Lung (tissue), 16 donors: ENCODE data around the gene RAP1GAP2. TPM values are rescaled to one million over a fixed set of nuclear protein-coding genes. Genes with fewer than 3 reads are reported as not detected.

ENCODE experiments used
- ATAC-seq: fragments of 200-7000 bp; cut with Tn5 transposase; one replicate; pipeline ENCODE4 v1.9.1; 2020; ENCODE audit warnings: moderate number of reproducible peaks; ENCODE audit not compliant: insufficient read depth, low FRiP score
- DNase-seq, 3 donors: peaks; one replicate each; pipeline ENCODE4 v3.0.0-alpha.2; 2013 to 2017
- H3K27ac ChIP-seq, 2 donors: one replicate each; pipeline ENCODE4 v1.5.1; 2013; ENCODE audit warnings: mild to moderate bottlenecking in 2 of 2, moderate library complexity in 2 of 2, control low read depth in 1 of 2, inconsistent platforms in 1 of 2, low read depth in 1 of 2, low read length in 1 of 2
- H3K27me3 ChIP-seq, 3 donors: one replicate each; pipeline ENCODE4 v1.5.1; 2013; ENCODE audit warnings: low read length in 2 of 3; ENCODE audit not compliant: control insufficient read depth in 3 of 3, insufficient read depth in 3 of 3
- H3K36me3 ChIP-seq, 4 donors: one replicate each; pipeline ENCODE4 v1.5.1; 2013; ENCODE audit warnings: low read length in 4 of 4, mild to moderate bottlenecking in 1 of 4, moderate library complexity in 1 of 4; ENCODE audit not compliant: control insufficient read depth in 4 of 4, insufficient read depth in 4 of 4
- H3K4me1 ChIP-seq, 5 donors: one replicate each; pipeline ENCODE4 v1.5.1; 2013; ENCODE audit warnings: low read length in 5 of 5, mild to moderate bottlenecking in 2 of 5, moderate library complexity in 1 of 5; ENCODE audit not compliant: control insufficient read depth in 5 of 5, insufficient read depth in 5 of 5
- H3K4me3 ChIP-seq: one replicate; pipeline ENCODE4 v1.5.1; 2013; ENCODE audit warnings: mild to moderate bottlenecking, control low read depth, moderate library complexity
- H3K9ac ChIP-seq, 2 donors: one replicate each; pipeline ENCODE4 v1.5.1; 2013; ENCODE audit warnings: low read length in 2 of 2, control low read depth in 1 of 2; ENCODE audit not compliant: insufficient read depth in 1 of 2
- H3K9me3 ChIP-seq, 4 donors: one replicate each; pipeline ENCODE4 v1.5.1; 2013; ENCODE audit warnings: low read length in 3 of 4, mild to moderate bottlenecking in 1 of 4, moderate library complexity in 1 of 4; ENCODE audit not compliant: control insufficient read depth in 4 of 4, insufficient read depth in 3 of 4
- WGBS, 2 donors: extraction: QIAGEN DNeasy Blood & Tissue Kit; methylation state at CpG; one replicate each; pipeline ENCODE4 v1.1.7; 2013; 5-methylcytosine and 5-hydroxymethylcytosine counted together
- long read RNA-seq, 5 donors: transcript quantifications; one replicate each; lab custom pipeline, GENCODE V29; 2026
- polyA plus RNA-seq, 2 donors: library from polyadenylated mRNA; stranded (reverse); fragments of 200-250 nt; gene quantifications; one replicate each; pipeline ENCODE4 v1.2.1, GENCODE V29; 2013
- total RNA-seq, 2 donors: library from RNA; depleted of rRNA in 1 of 2; stranded (reverse); fragments of >200 nt in 1 of 2; gene quantifications; one replicate each; pipeline ENCODE4 v1.2.1, GENCODE V29; 2014 to 2021
- TF ChIP-seq, protein P1 (sequence below): IDR thresholded peaks from 2 replicates; pipeline ENCODE4 v1.5.1; 2012; ENCODE audit warnings: mild to moderate bottlenecking; ENCODE audit errors: control extremely low read depth, extremely low read depth
- donor health status: control.
- donor health status: control.
- donor health status: Bipolar disorder and iron deficiency.
- donor health status: healthy.
- donor health status: DM: yes; HTN: yes; CAD: no.

Gene RAP1GAP2
- total RNA-seq (10 to 100 TPM in 1 of 2 donors, 1 to 10 TPM in 1; 5.5 to 16.7 TPM), polyA plus RNA-seq (1 to 10 TPM; 5.3 to 6.4 TPM)
- long read RNA-seq, donor 1, full-length matches to known transcripts, result 10 of 10 reads
- long read RNA-seq, donor 1, partial matches to known transcripts, result 0 of 10 reads
- long read RNA-seq, donor 1, other reads (novel, unspliced or antisense), result 0 of 10 reads
- long read RNA-seq, donor 2, full-length matches to known transcripts, result 2 of 2 reads
- long read RNA-seq, donor 2, partial matches to known transcripts, result 0 of 2 reads
- long read RNA-seq, donor 2, other reads (novel, unspliced or antisense), result 0 of 2 reads
- long read RNA-seq, donor 3, full-length matches to known transcripts, result 8 of 8 reads
- long read RNA-seq, donor 3, partial matches to known transcripts, result 0 of 8 reads
- long read RNA-seq, donor 3, other reads (novel, unspliced or antisense), result 0 of 8 reads
- long read RNA-seq, donor 4, full-length matches to known transcripts, result 7 of 7 reads
- long read RNA-seq, donor 4, partial matches to known transcripts, result 0 of 7 reads
- long read RNA-seq, donor 4, other reads (novel, unspliced or antisense), result 0 of 7 reads
- long read RNA-seq, donor 5, full-length matches to known transcripts, result 6 of 6 reads
- long read RNA-seq, donor 5, partial matches to known transcripts, result 0 of 6 reads
- long read RNA-seq, donor 5, other reads (novel, unspliced or antisense), result 0 of 6 reads

GRCh38 chr17:2796164-2797125 is at the start of gene RAP1GAP2:
Gene RAP1GAP2, plus strand, starts transcription at chr17:2796438. Its CDS starts 90 bp downstream, at chr17:2796528.
- WGBS, 2 donors, result 24 to 47% methylated on average over 39 of the region's 39 CpGs

GRCh38 chr17:2749058-2749783 is 47.0 kb upstream of the RAP1GAP2 start, which contains the start of gene CCDC92B:
Gene CCDC92B, minus strand, starts transcription at chr17:2749652. Its CDS starts 14,507 bp downstream, at chr17:2735145.
- H3K27me3 ChIP-seq, result peaks cover 21 to 38% (median 38%) of the 10 kb centered on the region in 3 donors
- H3K27ac ChIP-seq, result no peak within 1 kb of the TSS
- DNase-seq, result no peak
- WGBS, 2 donors, result 4 to 6% methylated on average over 44 to 74 of the region's 76 CpGs
- H3K9ac ChIP-seq, result no peak within 1 kb of the TSS
- no peaks in the 10 kb centered on the region for H3K36me3 ChIP-seq
- peaks cover 0 to 2% (median 0%) of the 10 kb centered on the region in 4 donors for H3K9me3 ChIP-seq
- TF ChIP-seq, protein P1, sequence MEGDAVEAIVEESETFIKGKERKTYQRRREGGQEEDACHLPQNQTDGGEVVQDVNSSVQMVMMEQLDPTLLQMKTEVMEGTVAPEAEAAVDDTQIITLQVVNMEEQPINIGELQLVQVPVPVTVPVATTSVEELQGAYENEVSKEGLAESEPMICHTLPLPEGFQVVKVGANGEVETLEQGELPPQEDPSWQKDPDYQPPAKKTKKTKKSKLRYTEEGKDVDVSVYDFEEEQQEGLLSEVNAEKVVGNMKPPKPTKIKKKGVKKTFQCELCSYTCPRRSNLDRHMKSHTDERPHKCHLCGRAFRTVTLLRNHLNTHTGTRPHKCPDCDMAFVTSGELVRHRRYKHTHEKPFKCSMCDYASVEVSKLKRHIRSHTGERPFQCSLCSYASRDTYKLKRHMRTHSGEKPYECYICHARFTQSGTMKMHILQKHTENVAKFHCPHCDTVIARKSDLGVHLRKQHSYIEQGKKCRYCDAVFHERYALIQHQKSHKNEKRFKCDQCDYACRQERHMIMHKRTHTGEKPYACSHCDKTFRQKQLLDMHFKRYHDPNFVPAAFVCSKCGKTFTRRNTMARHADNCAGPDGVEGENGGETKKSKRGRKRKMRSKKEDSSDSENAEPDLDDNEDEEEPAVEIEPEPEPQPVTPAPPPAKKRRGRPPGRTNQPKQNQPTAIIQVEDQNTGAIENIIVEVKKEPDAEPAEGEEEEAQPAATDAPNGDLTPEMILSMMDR, result no peak
- ATAC-seq, result no peak
- H3K4me3 ChIP-seq, result no peak within 1 kb of the TSS
- H3K4me1 ChIP-seq, result peaks cover 0 to 15% (median 5%) of the 10 kb centered on the region in 5 donors

More at GRCh38 chr17:2796164-2797125, at the start of gene RAP1GAP2:
- H3K36me3 ChIP-seq, result no peaks in the 10 kb centered on the region
- no peak within 1 kb of the TSS for H3K27ac ChIP-seq
- ATAC-seq (peak; percentile 67), DNase-seq (no peak)
- TF ChIP-seq, protein P1, result no peak
- peaks cover 0 to 2% (median 0%) of the 10 kb centered on the region in 4 donors for H3K9me3 ChIP-seq
- no peaks in the 10 kb centered on the region for H3K4me1 ChIP-seq
- H3K9ac ChIP-seq, result no peak within 1 kb of the TSS
- H3K27me3 ChIP-seq, result peaks cover 0 to 6% (median 0%) of the 10 kb centered on the region in 3 donors
- no peak within 1 kb of the TSS for H3K4me3 ChIP-seq

GRCh38 chr17:2749784-2750181 is 46.5 kb upstream of the RAP1GAP2 start:
- peak; percentile 69 to 87 (median 82) for DNase-seq

More at GRCh38 chr17:2749784-2750181, 46.5 kb upstream of the RAP1GAP2 start:
- no peak overlapping the region for H3K27ac ChIP-seq
- H3K36me3 ChIP-seq, result no peaks in the 10 kb centered on the region
- H3K27me3 ChIP-seq, result peaks cover 21 to 41% (median 41%) of the 10 kb centered on the region in 3 donors
- no peak overlapping the region for H3K9ac ChIP-seq
- peak; percentile 92 for ATAC-seq
- TF ChIP-seq, protein P1, result no peak
- 2% methylated on average over 17 to 35 of the region's 35 CpGs for WGBS, 2 donors
- peaks cover 0 to 2% (median 0%) of the 10 kb centered on the region in 4 donors for H3K9me3 ChIP-seq
- peaks cover 0 to 10% (median 5%) of the 10 kb centered on the region in 5 donors for H3K4me1 ChIP-seq
- H3K4me3 ChIP-seq, result no peak overlapping the region
